GM21515 (cell line): Measurements from ENCODE around the gene ASPRV1.

Source experiments
- ATAC-seq: cut with Tn5 transposase; IDR thresholded peaks from one replicate; pipeline ENCODE4 v1.9.1; 2021; ENCODE audit not compliant: unreplicated experiment

Gene ASPRV1

DNA sequence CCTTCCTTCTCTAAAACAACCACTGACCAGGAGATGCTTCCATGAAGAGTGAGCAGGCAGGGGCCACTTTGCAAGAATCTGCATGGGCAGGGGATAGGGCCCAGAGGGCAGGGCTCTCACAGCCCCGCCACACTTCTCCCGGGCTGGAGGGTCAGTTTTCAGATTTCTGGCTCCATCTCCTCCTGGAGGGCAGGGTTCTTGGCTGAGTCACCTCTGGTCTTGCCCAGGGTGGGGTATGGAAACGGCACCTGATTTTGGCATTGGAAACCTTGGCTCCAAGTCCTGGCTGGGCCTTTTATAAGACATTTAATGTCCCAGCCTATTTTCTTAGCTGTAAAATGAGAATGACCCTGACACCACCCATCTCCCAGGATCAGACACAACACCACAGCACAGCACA, 27.6 kb upstream of the ASPRV1 start:
- no peak for ATAC-seq

DNA sequence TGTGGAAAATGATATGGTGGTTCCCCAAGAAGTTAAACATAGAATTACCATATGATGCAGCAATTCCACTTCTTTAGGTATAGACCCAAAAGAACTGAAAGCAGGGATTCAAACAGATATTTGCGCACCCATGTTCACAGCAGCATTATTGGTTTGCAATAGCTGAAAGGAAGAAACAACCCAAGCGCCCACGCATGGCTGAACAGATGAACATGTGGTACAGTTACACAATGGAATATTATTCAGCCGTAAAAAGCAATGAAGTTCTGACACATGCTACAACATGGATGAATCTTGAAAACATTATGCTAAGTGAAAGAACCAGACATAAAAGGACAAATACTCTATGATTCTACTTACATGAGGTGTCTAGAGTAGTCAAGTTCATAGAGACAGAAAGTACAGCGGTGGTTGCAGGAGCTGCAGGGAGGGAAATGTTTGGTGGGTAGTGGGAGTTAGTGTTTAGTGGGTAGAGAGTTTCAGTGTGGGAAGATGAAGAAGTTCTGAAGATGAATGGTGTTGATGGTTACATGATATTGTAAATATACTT, 26.7 kb upstream of the ASPRV1 start:
- ATAC-seq: no peak

DNA sequence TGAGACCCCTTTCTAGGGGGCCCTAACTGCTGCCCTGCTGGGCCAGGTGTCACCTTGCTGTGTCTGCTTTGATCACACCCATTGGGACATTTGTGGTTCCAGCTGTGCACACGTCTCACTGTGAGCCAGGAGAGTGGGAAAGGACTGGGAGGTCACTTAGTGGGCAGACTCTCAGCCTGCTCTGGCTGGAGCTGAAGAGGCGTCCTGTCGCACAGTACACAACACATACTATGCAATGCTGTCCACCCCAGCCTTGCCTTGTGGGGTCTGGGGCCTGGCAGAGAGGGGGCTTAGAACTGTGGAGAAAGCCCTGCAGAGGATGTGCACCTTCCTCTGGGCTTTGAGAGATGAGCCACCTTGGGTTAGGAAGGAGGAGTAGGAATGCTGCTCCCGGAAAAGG, 25.3 kb upstream of the ASPRV1 start:
- ATAC-seq: no peak

DNA sequence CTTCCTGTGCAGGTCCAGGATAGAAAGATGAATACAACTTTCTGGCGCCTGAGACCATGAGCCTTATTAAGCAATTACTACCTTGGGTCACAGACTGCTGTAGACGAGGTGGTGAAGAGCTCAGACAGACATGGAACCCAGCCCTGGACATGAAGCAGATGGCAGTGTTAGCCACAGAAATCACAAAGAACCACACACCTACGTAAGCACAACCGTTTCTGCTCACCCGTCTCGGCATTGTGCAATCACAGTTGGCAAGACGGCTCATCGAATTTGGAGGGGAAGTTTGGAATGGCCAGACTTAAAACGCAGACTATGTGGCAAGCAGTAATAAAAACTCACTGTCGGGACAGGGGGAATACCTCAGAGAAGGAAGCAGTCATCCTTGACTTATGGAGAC, 24.3 kb upstream of the ASPRV1 start:
- ATAC-seq: no peak

DNA sequence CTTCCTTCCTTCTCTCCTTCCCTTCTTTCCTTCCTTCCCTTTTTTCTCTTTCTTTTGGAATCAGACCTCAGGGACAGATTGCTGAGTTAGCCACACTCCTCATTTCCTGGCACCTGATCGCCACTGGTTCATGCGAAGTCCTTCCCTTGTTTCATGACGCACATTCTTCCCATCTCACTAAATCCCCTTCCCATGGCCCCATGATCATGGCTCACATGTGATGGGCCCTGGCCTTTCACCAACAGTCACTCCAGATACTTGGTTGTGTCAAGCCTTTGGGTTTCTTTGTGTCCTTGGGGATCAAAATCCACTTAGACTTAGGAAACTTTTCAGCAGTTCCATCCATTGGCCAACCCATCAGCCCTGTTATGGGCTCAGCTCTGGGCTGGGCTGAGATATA, 23.8 kb upstream of the ASPRV1 start:
- ATAC-seq: no peak

DNA sequence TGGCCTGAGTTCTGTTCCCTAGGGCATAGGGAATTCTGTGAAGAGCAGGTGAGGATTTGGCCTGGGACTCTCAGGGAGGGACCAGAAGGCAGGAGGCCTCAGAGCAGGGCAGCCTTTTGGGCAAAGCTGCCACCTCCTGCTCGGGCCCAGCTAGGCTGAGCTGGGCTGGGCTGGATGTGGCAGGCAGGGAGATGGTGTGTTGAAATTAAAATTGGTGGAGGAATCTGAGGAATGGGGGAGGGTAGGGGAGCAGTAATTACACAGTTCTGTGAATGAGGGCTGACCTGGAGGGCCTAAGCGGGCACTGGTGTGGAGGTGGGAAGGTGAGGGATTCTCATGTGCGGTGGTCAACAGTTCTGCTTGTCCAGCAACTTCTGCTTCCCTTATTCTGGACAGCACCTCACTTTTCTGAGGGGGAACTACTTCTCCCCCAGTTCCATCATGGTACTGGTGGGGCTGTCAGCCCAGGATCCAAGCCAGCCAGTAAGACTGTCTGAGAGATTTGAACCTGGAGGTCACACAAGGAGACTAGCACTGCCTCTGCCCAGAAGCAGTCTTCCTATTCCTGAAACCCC, 22.0 kb upstream of the ASPRV1 start:
- no peak for ATAC-seq

DNA sequence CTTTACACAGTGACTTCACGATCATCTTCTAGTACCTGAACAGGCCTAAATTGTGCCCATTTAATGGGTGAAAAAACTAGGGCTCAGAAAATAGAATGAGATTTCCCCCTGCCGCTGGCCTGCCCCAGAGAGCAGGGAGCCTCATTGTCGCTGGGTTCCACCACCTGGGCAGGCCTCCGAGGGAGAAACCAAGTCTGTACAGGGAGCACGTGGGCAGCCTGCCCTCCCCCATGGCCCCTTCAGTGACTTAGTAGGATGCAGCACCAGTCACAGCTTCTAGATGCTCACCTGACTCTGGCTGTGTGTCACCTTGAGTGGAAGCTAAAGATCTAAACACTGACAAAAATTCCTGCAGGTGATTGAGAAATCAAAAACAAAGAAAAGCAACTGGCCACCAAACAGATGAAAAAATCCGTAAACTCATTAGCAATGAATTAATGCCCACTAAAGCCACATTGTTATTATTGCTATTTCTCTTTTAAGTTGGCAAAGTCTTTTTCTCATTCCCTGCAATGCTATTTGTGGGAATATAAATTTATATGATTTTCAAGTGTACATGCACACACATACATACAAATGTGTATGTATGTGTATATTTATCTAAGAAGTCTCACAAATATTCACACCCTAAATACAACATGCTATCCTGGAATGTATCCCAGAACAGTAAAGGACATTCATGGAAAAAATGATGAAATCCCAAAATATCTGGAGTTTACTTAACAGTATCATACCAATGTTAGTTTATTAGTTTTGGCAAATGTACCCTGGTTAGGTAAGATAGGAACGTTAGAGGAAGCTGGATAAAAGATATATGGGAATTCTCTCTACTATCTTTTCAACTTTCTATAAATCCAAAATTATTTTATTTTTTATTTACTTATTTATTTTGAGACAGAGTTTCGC, 18.7 kb upstream of the ASPRV1 start:
- no peak for ATAC-seq

DNA sequence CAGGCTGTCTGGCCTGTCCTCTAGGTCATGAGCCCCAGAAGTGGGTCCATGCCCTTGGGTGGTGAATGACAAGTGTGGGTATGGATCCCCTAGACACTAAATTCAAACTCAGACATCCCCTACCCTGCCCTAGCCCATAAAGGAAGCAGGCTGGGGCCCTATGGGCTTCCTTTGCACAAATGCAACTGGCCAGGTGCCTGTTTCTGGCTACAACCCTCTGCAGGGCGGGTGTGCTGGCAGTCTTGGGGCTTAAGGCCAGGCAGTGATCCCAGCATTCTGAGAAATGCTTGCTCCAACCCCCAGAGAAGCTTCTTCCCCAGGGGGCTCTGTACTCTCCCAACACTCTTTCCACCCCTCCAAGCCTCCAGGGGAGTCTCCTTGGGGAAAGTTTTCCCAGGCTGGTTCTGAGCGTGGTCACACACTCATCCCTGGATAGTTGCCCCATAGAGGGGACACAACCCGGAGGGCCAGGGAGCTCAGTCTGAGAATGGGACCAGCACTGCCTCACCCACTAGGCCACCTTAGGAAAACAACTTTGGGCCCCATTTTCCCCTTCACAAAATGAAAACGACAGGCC, 16.6 kb upstream of the ASPRV1 start:
- no peak for ATAC-seq

DNA sequence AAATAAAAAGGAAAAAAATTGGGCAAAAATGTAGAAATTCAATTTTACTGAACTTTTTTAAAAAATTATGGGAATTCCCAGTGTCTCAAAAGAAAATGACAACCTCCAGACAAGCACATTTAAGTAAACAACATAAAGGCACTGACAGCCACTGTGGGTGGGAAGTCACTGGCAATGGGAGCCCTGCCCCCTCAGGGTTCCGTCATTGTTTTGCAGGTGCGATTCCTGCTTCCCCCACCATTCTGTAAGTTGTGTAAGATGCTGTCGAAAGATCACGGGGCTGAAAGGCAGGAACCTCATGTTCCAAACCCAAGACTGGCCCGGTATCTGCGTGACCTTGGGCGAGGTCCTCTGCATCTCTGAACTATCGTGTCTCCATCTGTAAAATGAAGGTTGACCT, 15.8 kb upstream of the ASPRV1 start:
- ATAC-seq: no peak

DNA sequence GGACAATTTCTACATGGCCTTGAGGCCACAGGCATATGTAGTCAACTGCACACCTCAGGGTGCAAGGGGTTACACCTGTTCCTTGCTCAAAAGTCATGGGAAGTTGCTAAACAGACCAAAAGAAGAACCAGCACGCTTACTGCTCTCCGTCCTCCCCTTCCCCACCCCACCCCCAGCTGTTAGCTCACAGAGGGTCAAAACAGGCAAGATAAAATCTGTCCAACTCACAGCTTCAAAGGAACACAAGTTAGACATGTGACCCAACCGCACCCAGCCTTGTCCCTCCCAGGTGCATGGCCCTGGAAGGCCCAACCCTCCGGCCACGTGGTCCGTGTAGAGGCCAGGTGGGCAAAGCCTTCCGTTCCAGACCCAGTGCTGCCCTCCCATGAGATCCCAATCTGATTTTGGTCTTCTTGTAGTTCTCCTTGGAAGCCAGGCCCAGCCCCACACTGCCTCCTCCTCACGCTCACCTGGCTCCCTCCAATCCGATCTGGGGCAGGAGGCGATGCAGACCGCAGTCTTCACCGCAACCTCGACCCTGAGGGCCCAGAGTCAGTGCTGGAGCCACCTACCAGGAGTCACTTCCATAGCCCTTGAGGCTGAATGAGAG, 14.5 kb upstream of the ASPRV1 start:
- no peak for ATAC-seq

DNA sequence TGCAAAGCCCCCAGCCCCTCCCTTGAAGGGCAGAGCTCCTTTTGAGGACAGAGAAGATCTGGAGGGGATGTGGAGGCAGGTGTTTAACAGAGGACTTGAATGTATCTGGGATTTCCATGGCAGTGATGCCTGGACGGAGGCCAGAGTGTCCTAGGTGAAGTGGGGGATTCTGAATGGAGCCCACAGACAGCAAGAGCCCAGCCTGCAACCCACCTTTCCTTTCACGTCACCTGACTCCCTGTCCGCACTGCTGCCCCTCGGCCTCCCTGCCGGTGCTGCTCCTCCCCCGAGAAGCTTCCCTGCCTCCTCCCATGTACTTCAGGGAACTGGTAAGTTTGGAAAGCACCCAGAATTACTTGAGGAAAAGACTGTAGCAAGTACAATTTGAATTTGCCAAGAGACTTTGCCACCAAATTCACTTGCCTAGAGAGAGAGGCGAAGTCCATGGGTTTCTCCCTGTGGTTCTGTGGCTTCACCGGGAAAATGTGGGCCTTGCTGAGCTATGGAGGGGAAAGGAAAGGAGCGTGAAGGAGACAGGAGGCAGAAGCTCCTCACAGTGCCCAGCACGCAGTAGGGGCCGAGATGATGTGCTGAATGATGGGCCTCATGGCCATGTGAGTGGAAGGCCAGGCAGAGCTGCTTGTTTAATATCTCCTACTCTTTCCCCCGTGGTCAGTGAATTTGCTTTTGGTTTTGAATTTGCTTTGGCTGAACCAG, 13.9 kb upstream of the ASPRV1 start:
- no peak for ATAC-seq

DNA sequence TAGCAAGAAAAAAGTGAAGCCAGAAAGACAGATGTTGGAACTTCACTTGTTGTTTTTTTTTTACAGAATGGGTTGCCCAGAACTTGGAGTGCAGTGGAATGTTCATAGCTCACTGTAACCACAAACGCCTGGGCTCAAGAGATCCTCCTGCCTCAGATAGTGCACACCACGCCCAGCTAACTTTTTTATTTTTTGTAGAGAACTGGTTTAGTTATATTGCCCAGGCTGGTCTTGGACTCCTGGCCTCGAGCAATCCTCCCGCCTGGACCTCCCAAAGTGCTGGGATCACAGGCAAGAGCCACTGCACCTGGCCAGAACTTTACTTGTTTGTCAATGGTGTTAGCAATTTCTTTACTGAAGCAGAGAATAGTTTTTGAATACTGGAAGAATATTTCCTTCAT, 11.9 kb upstream of the ASPRV1 start:
- no peak for ATAC-seq

DNA sequence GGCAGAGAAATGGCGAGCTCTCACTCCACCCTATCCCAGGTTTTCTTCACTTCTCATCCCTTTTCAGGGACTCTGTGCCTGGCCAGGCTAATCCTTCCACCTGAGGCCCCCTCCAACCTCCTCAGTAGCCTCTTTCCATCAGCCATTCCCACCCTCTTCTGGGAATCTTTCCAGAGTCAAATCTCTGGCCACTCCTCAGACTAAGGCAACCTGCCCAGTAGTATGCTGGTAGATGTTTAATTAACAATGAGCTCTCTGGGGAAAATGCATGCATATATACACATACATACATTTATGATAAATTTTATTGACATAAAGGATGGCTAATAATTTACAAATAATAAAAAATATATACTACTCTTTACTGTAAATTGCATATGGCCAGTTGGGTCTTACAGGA, 11.4 kb upstream of the ASPRV1 start:
- no peak for ATAC-seq

DNA sequence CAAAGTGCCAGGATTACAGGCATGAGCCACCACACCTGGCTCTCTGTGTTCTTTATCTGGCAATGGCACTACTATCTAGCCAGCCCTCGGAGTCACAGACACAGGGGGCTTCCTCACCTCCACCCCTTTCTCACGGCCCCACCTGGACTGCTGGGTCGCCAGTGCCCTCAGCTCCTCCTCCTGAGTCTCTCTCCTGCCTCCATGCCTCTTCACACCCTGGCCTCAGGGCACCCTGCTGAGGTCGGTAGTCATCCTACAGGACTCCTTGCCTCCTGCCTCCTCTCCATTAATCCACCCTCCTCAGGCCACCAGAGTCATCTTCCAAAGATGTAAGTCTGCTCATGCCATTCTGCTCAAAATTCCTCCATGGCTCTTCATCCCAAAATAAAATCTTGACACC, 8.6 kb upstream of the ASPRV1 start:
- ATAC-seq: no peak

DNA sequence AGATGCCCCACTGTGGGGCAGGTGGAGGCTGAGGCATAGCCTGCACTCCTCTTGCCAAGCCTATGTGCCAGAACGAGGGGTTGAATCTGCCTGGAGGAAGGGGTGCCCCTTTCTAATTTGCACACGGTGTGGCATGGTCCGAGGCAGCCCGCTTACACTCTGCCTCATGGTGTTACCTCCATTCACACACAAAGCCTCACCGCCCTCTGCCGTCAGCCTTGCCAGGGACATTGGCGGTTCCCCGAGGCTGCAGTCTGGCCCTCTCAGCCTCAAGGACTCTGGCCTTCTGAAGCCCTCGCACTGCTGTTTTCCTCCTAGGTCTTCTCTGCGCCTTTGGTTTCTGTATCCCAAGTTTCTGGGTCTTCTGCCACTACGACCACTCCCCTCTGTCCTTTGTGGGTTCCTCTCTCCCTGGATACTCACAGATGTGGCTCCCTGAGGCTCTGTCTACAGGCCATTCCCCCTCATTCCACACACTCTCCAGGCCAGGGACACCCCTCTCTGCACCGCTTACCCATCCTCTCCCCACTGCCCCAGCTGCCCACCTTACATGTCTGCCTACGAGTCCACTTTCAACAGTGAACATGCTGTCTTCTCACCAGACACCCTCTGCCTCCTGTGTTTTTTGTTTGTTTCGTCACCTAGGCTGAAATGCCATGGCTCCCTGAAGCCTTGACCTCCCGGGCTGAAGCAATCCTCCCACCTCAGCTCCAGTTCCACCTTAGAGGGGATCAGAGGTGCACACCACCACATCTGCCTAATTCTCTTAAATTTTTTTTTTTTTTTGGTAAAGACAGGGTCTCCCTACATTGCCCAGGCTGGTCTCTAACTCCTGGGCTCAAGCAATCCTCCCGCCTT, 7.9 kb upstream of the ASPRV1 start:
- no peak for ATAC-seq

DNA sequence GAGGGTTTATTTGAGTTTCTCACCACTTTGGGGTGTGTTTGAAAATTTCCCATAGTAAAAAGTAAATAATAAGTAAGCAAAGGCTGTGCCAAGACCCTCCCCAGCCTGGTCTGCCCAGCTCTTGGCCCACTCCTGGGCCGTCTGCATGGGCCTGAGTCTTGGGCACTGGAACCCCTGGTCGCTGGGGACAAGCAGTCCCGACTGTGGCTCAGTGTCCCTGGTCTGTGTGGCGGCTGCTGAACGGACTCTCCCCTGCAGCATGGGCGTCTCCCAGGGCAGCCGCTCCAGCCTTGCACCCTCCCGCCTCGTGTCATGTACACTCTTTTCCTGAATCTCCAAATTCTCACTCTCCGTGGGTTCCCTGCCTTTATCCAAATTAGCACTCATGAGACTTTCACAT, 7.2 kb upstream of the ASPRV1 start:
- ATAC-seq: no peak

DNA sequence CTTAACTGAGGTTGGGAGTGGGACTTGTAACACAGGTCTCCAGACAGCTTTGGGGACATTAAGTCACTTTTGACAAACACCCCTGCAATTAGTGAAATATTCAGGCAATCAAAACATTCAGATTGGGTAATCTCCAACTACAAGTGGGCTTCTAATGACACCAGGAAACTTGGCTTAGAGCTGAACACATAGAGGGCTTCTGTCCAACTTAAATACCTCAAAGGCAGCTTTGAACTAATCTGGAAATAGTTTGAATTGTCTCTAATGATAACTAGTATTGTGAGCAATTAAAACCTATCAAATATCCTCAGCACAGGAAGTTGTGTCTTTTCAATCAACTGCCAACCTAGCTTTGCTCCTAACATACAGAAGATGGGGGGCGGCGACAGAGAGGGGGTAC, 5.1 kb upstream of the ASPRV1 start:
- ATAC-seq: no peak

DNA sequence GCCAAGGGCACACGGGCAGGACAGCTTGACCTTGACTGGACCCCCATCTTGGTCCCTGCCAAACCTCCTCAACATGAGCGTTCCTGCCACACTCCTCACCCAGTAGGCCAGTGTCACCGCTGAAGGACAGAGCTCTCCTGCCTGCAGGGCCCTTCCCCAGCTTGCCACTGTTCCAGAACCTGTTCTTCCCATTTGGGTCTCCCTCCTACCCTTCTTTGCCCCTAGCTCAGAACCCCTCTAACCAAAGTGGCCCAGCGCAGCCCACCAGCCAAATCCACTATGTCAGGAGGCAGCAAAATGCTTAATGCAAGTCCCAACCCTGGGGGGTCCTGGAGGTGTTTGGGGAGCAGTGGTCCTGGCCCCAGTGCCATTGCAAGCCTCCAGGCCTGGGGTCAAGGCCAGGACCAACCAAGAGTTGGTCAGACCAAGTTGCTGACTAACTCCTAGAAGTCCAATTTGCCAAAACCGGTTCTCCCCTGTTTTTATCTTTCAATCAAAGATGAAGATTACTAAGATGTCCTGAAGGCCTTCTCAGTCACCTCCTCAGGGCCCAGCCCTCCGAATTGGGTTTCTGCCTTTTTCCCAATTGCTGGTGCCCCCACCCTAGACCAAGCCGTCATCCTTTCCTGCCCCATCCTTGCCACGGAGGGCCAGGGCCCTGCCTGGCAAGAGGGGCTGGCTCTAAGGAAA, 4.5 kb upstream of the ASPRV1 start:
- no peak for ATAC-seq

DNA sequence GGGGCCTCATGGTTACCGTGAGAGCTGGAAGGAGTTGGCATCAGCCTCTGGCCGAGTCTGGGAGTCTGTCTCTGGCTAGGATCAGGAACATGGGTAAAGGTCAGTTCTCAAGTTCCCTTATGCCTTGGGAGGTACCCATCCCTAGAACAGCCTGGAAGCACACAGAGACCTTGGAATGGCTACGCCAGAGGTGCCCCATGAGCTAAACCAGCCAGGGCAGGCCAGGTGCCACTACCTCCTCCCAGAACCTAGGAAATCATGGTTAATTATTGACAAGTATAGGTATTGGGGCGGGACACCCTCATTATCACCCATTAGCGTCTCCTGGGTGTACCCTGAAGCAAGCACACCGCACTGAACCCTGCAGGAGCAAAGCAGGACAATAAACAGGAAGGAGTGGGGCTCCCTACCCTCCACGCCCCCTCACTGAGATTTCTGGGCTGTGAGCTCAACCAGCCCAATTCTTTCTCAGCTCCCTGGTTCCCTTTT, 3.0 kb upstream of the ASPRV1 start:
- no peak for ATAC-seq
